Measurements from ENCODE around the gene BRMS1L. TPM values are rescaled to one million over a fixed set of nuclear protein-coding genes. Genes with fewer than 3 reads are reported as not detected.

BRMS1L gene
- total and polyA plus RNA-seq, 2 of the 13 experiments (the other 11 are each of a cell fraction or from before 2014, with no cell fraction given) = 21.1 to 23.8 TPM

GRCh38 chr14:35825968-35826217 lies 245 bp upstream of the BRMS1L start (continued):
- TF ChIP-seq ZNF749 (CRISPR knock-in tag; IDR thresholded peaks at IDR 0.05; ENCODE audit: borderline replicate concordance) = no peak
- TF ChIP-seq HOXA5 (CRISPR knock-in tag; IDR thresholded peaks at IDR 0.05) = no peak
- no peak for TF ChIP-seq ZNF703 (CRISPR knock-in tag; IDR thresholded peaks at IDR 0.05; ENCODE audit: borderline replicate concordance)
- no peak; the same call in 1 of the 2 replicates for TF ChIP-seq GMEB2 (CRISPR knock-in tag; IDR thresholded peaks at IDR 0.05; ENCODE audit: low read depth)
- peak; percentile 26; the same call in 1 of the 2 replicates for TF ChIP-seq MLX (CRISPR knock-in tag; IDR thresholded peaks at IDR 0.05)
- TF ChIP-seq SNAPC5 (CRISPR knock-in tag; IDR thresholded peaks at IDR 0.05; ENCODE audit: borderline replicate concordance) = 0 out of 2 replicates have a peak, but pooled peaks have one; percentile 16
- peak; percentile 79 for TF ChIP-seq E2F1 (CRISPR knock-in tag; IDR thresholded peaks at IDR 0.05)
- peak; percentile 58; the same call in 1 of the 2 replicates for TF ChIP-seq ZNF589 (CRISPR knock-in tag; conservative IDR thresholded peaks at IDR 0.05)
- TF ChIP-seq MTA1 (CRISPR knock-in tag; IDR thresholded peaks at IDR 0.05; ENCODE audit: borderline replicate concordance) = no peak
- no peak for TF ChIP-seq WIZ (CRISPR knock-in tag; IDR thresholded peaks at IDR 0.05)
- TF ChIP-seq ZNF501 (CRISPR knock-in tag; IDR thresholded peaks at IDR 0.05) = no peak
- TF ChIP-seq JUND (CRISPR knock-in tag; IDR thresholded peaks at IDR 0.05) = no peak
- no peak for TF ChIP-seq ATRX (CRISPR knock-in tag; IDR thresholded peaks at IDR 0.05; ENCODE audit: borderline replicate concordance)
- TF ChIP-seq FOXK2 (IDR thresholded peaks at IDR 0.05) = 0 out of 2 replicates have a peak, but pooled peaks have one; percentile 2
- TF ChIP-seq MEF2D (CRISPR knock-in tag; IDR thresholded peaks at IDR 0.05) = no peak
- no peak for TF ChIP-seq NAIF1 (CRISPR knock-in tag; IDR thresholded peaks at IDR 0.05; ENCODE audit: borderline replicate concordance)
- TF ChIP-seq TFAP4 (IDR thresholded peaks at IDR 0.05; ENCODE audit: borderline replicate concordance, low read depth) = no peak
- no peak for TF ChIP-seq TCF7 (IDR thresholded peaks at IDR 0.05; ENCODE audit: low read depth)
- no peak for TF ChIP-seq HNF4A (CRISPR knock-in tag; IDR thresholded peaks at IDR 0.05)
- no peak for TF ChIP-seq ZC3H4 (CRISPR knock-in tag; IDR thresholded peaks at IDR 0.05; ENCODE audit: borderline replicate concordance)
- TF ChIP-seq TBX2 (CRISPR knock-in tag; IDR thresholded peaks at IDR 0.05; ENCODE audit: borderline replicate concordance) = no peak
- TF ChIP-seq CSRNP1 (CRISPR knock-in tag; IDR thresholded peaks at IDR 0.05) = no peak
- TF ChIP-seq ZNF33A (CRISPR knock-in tag; IDR thresholded peaks at IDR 0.05; ENCODE audit: borderline replicate concordance) = no peak
- TF ChIP-seq ZNF670 (CRISPR knock-in tag; IDR thresholded peaks at IDR 0.05; ENCODE audit: borderline replicate concordance) = peak; percentile 41; the same call in 1 of the 2 replicates
- no peak for TF ChIP-seq ADNP (CRISPR knock-in tag; IDR thresholded peaks at IDR 0.05)

All from HepG2 (cell line).